Measurements from ENCODE around the gene ARL9. TPM values are rescaled to one million over a fixed set of nuclear protein-coding genes. Genes with fewer than 3 reads are reported as not detected.
"Not testable (repeated sequence)": the region's sequence is repeated elsewhere in the genome, so short reads cannot be mapped to it uniquely, and the experiment has no call there.

The ARL9 gene
- total RNA-seq, 4 donors from 2014 or later: 0.23 to 0.53 (median 0.38) TPM; not detected in 1

DNA sequence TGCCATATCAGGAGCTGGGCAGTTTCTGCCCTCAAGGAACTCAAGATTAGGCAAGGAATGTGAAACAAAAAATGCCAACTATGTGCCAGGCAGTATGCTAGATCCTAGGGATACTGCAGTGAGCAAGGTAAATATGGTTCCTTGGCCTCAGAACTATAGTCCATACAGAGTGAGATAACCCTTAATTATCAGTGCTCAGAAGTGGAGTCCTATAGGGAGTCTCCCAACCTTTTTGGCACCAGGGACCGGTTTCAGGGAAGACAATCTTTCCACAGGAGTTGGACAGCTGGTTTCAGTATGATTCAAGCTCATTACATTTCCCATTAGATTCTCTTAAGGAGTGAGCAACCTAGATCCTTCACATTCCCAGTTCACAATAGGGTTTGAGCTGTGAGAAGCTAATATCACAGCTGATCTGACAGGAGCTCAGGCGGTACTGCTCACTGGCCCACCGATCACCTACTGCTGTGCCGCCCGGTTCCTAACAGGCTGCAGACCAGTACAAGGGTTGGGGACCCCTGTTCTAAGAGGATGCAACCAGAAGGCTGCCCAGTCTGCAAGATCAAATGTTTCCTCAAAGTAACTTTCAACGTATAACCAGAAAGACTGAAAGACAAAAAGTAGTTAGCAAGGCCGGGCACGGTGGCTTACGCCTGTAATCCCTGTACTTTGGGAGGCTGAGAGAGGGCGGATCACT, 39.8 kb upstream of the ARL9 start:
- TF ChIP-seq, protein P1, sequence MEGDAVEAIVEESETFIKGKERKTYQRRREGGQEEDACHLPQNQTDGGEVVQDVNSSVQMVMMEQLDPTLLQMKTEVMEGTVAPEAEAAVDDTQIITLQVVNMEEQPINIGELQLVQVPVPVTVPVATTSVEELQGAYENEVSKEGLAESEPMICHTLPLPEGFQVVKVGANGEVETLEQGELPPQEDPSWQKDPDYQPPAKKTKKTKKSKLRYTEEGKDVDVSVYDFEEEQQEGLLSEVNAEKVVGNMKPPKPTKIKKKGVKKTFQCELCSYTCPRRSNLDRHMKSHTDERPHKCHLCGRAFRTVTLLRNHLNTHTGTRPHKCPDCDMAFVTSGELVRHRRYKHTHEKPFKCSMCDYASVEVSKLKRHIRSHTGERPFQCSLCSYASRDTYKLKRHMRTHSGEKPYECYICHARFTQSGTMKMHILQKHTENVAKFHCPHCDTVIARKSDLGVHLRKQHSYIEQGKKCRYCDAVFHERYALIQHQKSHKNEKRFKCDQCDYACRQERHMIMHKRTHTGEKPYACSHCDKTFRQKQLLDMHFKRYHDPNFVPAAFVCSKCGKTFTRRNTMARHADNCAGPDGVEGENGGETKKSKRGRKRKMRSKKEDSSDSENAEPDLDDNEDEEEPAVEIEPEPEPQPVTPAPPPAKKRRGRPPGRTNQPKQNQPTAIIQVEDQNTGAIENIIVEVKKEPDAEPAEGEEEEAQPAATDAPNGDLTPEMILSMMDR (IDR thresholded peaks at IDR 0.05): no peak
- TF ChIP-seq POLR2A (IDR thresholded peaks at IDR 0.05): no peak
- Histone ChIP-seq H3K27me3 (no peaks in the 10 kb centered on the region), H3K9me3 (no peaks in the 10 kb centered on the region), H3K36me3 (peaks cover 0 to 34% (median 6%) of the 10 kb centered on the region in 3 donors), H3K27ac (no peak overlapping the region), H3K4me1 (peaks cover 14 to 41% (median 22%) of the 10 kb centered on the region in 3 donors), H3K4me3 (peak overlapping the region in 2 of 4 donors; percentile 77 to 92)
- WGBS, 2 donors: 65 to 76% methylated on average over 6 to 9 of the region's 10 CpGs
- intact Hi-C loops (cut with DNase I): no loop called here
- no peak for DNase-seq

DNA sequence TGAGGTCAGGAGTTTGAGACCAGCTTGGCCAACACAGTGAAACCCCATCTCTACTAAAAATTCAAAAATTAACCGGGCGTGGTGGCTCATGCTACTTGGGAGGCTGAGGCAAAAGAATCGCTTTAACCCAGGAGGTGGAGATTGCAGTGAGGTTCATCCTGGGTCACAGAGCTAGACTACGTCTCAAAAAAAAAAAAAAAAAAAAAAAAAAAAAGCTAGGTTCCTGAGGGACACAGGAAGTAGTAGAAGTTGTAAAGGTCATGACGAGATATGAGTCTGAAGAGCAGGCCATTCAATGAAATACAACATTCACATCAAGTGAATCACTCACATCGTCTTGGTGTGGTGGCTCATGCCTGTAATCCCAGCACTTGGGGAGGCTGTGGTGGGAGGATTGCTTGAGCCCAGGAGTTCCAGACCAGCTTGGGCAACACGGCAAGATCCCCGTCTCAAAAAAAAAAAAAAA, 39.3 kb upstream of the ARL9 start:
- DNase-seq: not testable (repeated sequence)

DNA sequence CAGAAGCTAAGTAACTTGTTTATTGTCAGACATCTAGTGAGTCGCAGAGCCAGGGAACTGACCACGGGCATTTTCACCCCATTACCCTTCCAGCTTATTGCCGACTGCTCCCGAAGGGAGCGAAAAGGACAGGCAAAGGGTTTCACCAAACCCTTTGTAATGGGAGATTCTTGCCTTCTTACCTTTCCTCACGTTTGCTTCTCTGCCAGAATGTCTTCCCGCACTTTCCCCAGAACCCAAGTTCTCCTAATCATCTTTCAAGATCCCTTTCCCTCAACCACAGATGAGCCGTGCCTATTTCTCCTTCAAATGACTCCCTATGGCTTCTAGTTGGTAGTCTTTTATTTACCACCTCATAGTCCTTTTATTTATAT, 38.7 kb upstream of the ARL9 start:
- 0 to 1% methylated on average over 8 of the region's 8 CpGs for WGBS, 2 donors
- Histone ChIP-seq H3K27ac (peak overlapping the region; percentile 92 to 96 (median 92)), H3K4me3 (peak overlapping the region; percentile 77 to 99 (median 94)), H3K27me3 (no peaks in the 10 kb centered on the region), H3K36me3 (peaks cover 0 to 34% (median 10%) of the 10 kb centered on the region in 3 donors), H3K4me1 (peaks cover 14 to 41% (median 22%) of the 10 kb centered on the region in 3 donors), H3K9me3 (no peaks in the 10 kb centered on the region)
- TF ChIP-seq, protein P1 (IDR thresholded peaks at IDR 0.05): no peak
- no peak for TF ChIP-seq POLR2A (IDR thresholded peaks at IDR 0.05)
- no peak for DNase-seq
- intact Hi-C loops (cut with DNase I): no loop called here

More for the DNA sequence above, 39.3 kb upstream of the ARL9 start:
- H3K9me3 ChIP-seq; H3K27me3 ChIP-seq; intact Hi-C loops (cut with DNase I): not testable (repeated sequence)
- Histone ChIP-seq H3K36me3 (peaks cover 0 to 34% (median 5%) of the 10 kb centered on the region in 3 donors), H3K4me1 (peaks cover 14 to 41% (median 22%) of the 10 kb centered on the region in 3 donors), H3K27ac (peak overlapping the region in 3 of 4 donors; percentile 92 to 96 (median 93)), H3K4me3 (peak overlapping the region; percentile 77 to 99 (median 94))
- WGBS, 2 donors: 14 to 27% methylated on average over 7 to 8 of the region's 8 CpGs

DNA sequence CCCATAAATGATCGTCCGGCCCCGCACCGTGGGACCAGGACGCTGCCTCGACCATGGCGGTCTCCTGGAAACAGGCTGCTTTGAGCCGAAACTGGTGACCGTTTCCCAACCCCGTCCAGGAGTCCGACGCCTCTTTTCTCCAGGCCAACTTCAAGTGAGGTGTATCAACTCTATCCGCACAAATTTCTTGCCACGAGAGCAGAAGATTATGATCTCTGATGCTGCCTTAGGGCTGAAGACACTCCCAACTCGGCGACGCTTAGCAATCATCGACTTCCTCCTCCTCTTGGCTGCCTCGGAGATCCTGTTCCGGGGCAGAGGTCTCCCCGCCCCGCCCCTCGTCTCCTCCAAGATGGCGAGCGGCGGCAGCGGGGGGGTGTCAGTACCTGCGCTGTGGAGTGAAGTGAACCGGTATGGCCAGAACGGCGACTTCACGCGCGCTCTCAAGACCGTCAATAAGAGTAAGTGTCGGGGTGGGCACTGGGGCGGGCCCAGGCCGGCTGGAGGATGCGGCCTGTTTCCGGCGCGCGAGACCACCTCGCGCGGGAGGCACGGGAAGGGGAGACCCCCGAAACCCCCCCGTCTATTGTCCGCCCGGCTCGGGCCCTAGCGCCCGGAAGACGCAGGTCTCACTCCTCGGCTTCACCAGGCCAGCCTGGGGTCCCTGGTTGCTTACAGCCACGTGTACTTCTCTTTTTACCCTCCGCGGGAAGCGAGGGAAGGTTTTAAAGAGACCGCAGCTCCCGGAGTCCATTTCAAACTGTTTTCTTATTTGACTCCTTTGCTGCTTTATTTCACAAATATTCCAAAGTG, 38.1 kb upstream of the ARL9 start, which contains the start of gene SRP72:
Gene SRP72 (plus strand): TSS at position 334 of the 813 bp plus-strand sequence. CDS start 19 bp downstream, at position 353.
- Histone ChIP-seq H3K4me1 (peaks cover 14 to 41% (median 22%) of the 10 kb centered on the region in 3 donors), H3K27me3 (no peaks in the 10 kb centered on the region), H3K4me3 (peak within 1 kb of the TSS; percentile 77 to 99 (median 94)), H3K27ac (peak within 1 kb of the TSS; percentile 92 to 96 (median 92)), H3K9me3 (no peaks in the 10 kb centered on the region), H3K36me3 (peaks cover 0 to 34% (median 12%) of the 10 kb centered on the region in 3 donors)
- intact Hi-C loops (cut with DNase I): no loop called here
- 0% methylated on average over 32 to 38 of the region's 62 CpGs for WGBS, 2 donors
- TF ChIP-seq, protein P1 (IDR thresholded peaks at IDR 0.05): no peak
- TF ChIP-seq POLR2A (IDR thresholded peaks at IDR 0.05): peak in 2 of 4 donors; percentile 61 to 71
- DNase-seq: peak; percentile 53

DNA sequence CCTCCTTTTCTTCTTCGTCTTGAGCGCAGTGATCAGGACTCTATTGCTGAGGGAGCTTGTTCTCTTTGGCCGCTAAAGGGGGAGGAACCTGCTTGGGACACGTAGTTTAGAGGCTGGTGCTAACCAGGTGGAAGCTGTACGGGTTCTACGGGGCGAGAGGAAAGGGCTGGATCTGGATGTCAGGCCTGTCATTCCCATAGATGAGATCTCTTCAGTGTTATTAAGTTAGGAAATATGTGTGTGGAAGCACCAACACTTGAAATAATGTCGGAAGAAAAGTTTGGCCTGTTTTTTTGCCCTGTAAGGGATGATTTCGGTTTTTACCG, 37.5 kb upstream of the ARL9 start:
- Histone ChIP-seq H3K27ac (peak overlapping the region; percentile 92 to 96 (median 92)), H3K4me1 (peaks cover 14 to 41% (median 22%) of the 10 kb centered on the region in 3 donors), H3K4me3 (peak overlapping the region; percentile 77 to 99 (median 94)), H3K9me3 (no peaks in the 10 kb centered on the region), H3K36me3 (peaks cover 0 to 34% (median 15%) of the 10 kb centered on the region in 3 donors), H3K27me3 (no peaks in the 10 kb centered on the region)
- DNase-seq: no peak
- WGBS, 2 donors: 1% methylated on average over 8 to 10 of the region's 10 CpGs
- intact Hi-C loops (cut with DNase I): no loop called here
- no peak for TF ChIP-seq POLR2A (IDR thresholded peaks at IDR 0.05)
- TF ChIP-seq, protein P1 (IDR thresholded peaks at IDR 0.05): no peak

Measured in esophagus squamous epithelium (tissue), 5 donors.